DOHH2 (cell line): Measurements from ENCODE around the gene RSBN1L.

Experiments
- H3F3A ChIP-seq: fragments of 200-600 bp; sonication (generic), shearing (Covaris generic); 2 replicates; pipeline ENCODE4 v1.6.0; 2016; ENCODE audit warnings: antibody characterized with exemption, mild to moderate bottlenecking; ENCODE audit not compliant: control insufficient read depth, insufficient read depth
- H3K27ac ChIP-seq: fragments of 200-600 bp; sonication (generic); 2 replicates; pipeline ENCODE4 v1.5.1; 2014; ENCODE audit warnings: low read depth, mild to moderate bottlenecking, low read length, moderate library complexity
- H3K27me3 ChIP-seq: fragments of 200-600 bp; sonication (generic); 2 replicates; pipeline ENCODE4 v1.6.1; 2014; ENCODE audit warnings: mild to moderate bottlenecking, low read length, mixed read lengths; ENCODE audit not compliant: control insufficient read depth
- H3K36me3 ChIP-seq: fragments of 200-600 bp; sonication (generic); 2 replicates; pipeline ENCODE4 v1.6.1; 2014; ENCODE audit warnings: mild to moderate bottlenecking, low read length, moderate library complexity, mixed read lengths; ENCODE audit not compliant: control insufficient read depth
- H3K4me1 ChIP-seq: fragments of 200-600 bp; sonication (generic); 2 replicates; pipeline ENCODE4 v1.6.1; 2014; ENCODE audit warnings: mild to moderate bottlenecking, low read length, mixed read lengths; ENCODE audit not compliant: control insufficient read depth
- H3K4me2 ChIP-seq: fragments of 200-600 bp; sonication (generic); 2 replicates; pipeline ENCODE4 v1.6.0; 2014; ENCODE audit warnings: mild to moderate bottlenecking, low read length, moderate library complexity
- H3K4me3 ChIP-seq: fragments of 200-600 bp; sonication (generic); 2 replicates; pipeline ENCODE4 v1.5.1; 2014; ENCODE audit warnings: mild to moderate bottlenecking, low read length, mixed read lengths
- H3K79me2 ChIP-seq: fragments of 200-600 bp; sonication (generic); 2 replicates; pipeline ENCODE4 v1.6.1; 2014; ENCODE audit warnings: mild to moderate bottlenecking, low read length, mixed read lengths; ENCODE audit not compliant: control insufficient read depth
- H3K9me2 ChIP-seq: fragments of 200-600 bp; sonication (generic); replicated peaks from 2 replicates; pipeline ENCODE4 v1.6.1; 2014; ENCODE audit warnings: mild to moderate bottlenecking, low read length, mixed read lengths; ENCODE audit not compliant: control insufficient read depth
- H3K9me3 ChIP-seq: fragments of 200-600 bp; sonication (generic); 2 replicates; pipeline ENCODE4 v1.6.1; 2014; ENCODE audit warnings: antibody characterized with exemption, low read length, mixed read lengths; ENCODE audit not compliant: control insufficient read depth, insufficient read depth
- H4K20me1 ChIP-seq: fragments of 200-600 bp; sonication (generic); 2 replicates; pipeline ENCODE4 v1.6.0; 2014; ENCODE audit warnings: low read depth, mild to moderate bottlenecking, antibody characterized with exemption, low read length, moderate library complexity; ENCODE audit not compliant: control insufficient read depth, insufficient read depth
- CTCF ChIP-seq: fragments of 200-600 bp; sonication (generic); IDR thresholded peaks from one replicate; pipeline ENCODE4 v1.5.1; 2014; ENCODE audit warnings: antibody characterized with exemption, mild to moderate bottlenecking, low read depth, low read length; ENCODE audit not compliant: poor library complexity, severe bottlenecking
- EZH2phosphoT487 ChIP-seq: fragments of 200-600 bp; sonication (generic); IDR thresholded peaks from 2 replicates; pipeline ENCODE4 v1.6.1; 2017; ENCODE audit warnings: borderline replicate concordance, mild to moderate bottlenecking, antibody characterized with exemption, low read length, moderate library complexity, mixed read lengths

The RSBN1L gene

GRCh38 chr7:77731716-77732115 lies 35.5 kb downstream of the RSBN1L start:
- Histone ChIP-seq H4K20me1 (peaks cover 26% of the 10 kb centered on the region), H3K4me1 (peaks cover 5% of the 10 kb centered on the region; the same call in 1 of the 2 replicates), H3K9me2 (no peaks in the 10 kb centered on the region), H3K79me2 (peaks cover 92% of the 10 kb centered on the region), H3K4me2 (no peak overlapping the region), H3F3A (peaks cover 7% of the 10 kb centered on the region), H3K4me3 (no peak overlapping the region), H3K36me3 (peaks cover 28% of the 10 kb centered on the region), H3K27ac (no peak overlapping the region), H3K27me3 (no peaks in the 10 kb centered on the region), H3K9me3 (no peaks in the 10 kb centered on the region)
- no peak for TF ChIP-seq CTCF
- TF ChIP-seq EZH2phosphoT487 = no peak

DNA sequence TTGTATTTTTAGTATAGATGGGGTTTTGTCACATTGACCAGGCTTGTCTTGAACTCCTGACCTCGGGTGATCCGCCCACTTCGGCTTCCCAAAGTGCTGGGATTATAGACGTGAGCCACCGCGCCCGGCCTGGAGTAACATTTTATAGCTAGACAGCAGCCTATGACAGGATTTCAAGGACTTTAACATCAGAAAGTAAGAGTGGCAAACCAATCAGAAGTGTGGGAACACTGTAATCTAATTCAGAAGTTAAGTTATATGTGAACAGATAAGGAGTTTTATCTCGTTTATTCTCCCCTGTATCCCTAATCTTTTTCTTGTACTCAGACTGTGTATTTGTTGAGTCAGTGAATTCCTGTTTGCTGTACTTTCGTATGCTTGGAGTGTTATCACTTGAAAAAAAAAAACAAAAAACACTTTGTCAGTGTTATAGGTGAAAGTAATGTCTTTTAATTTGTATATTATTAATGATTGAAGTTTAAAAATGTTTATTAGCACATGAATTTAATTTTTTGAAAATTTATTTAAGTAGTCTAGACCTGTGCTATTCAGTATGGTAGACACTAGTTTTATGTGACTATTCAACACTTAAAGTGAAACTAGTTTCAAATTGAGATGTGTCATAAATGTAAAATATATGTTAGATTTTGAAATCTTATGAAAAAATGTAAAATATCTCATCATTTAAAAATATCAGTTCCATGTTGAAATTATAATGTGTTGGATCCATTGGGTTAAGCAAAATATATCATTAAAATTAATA lies 38.6 kb downstream of the RSBN1L start:
- Histone ChIP-seq H3K9me2 (no peaks in the 10 kb centered on the region), H4K20me1 (peaks cover 15% of the 10 kb centered on the region; the same call in 1 of the 2 replicates), H3K27me3 (no peaks in the 10 kb centered on the region), H3K79me2 (peaks cover 75% of the 10 kb centered on the region), H3K9me3 (no peaks in the 10 kb centered on the region), H3K27ac (no peak overlapping the region), H3K36me3 (peaks cover 45% of the 10 kb centered on the region), H3K4me1 (no peaks in the 10 kb centered on the region), H3K4me2 (no peak overlapping the region), H3F3A (peaks cover 5% of the 10 kb centered on the region), H3K4me3 (no peak overlapping the region)
- TF ChIP-seq CTCF (no peak), EZH2phosphoT487 (no peak)

DNA sequence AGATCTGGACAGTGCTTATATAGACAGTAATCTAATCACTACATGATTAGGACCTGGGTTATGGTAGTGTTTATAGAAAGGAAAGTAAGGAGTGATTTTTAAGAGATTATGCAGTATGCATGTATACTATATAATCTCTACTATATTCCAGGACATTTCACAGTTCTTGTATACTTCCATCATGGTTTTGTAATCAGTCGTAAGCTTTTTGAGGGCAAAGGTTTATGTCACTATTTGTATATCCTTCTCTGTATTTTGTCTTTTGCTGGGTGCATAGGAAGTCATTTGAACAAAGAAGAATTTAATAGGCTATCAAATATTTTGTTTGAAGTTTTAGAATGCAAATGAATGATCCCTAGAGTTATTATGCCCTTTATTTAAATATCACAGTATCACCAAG lies 39.2 kb downstream of the RSBN1L start:
- Histone ChIP-seq H3K79me2 (peaks cover 69% of the 10 kb centered on the region), H3K27me3 (no peaks in the 10 kb centered on the region), H3K4me3 (no peak overlapping the region), H3K4me2 (no peak overlapping the region), H3K36me3 (peaks cover 41% of the 10 kb centered on the region), H3K9me3 (no peaks in the 10 kb centered on the region), H3K27ac (no peak overlapping the region), H3K9me2 (no peaks in the 10 kb centered on the region), H4K20me1 (peaks cover 9% of the 10 kb centered on the region; the same call in 1 of the 2 replicates), H3F3A (peaks cover 5% of the 10 kb centered on the region), H3K4me1 (no peaks in the 10 kb centered on the region)
- TF ChIP-seq CTCF (no peak), EZH2phosphoT487 (no peak)
